PFSK-1 (cell line): Measurements from ENCODE around the gene WDR86.

Experiments used
- FOXP2 ChIP-seq: optimal IDR thresholded peaks from 2 replicates; pipeline ENCODE3; 2011; ENCODE audit warnings: borderline replicate concordance, control low read depth, inconsistent platforms; ENCODE audit not compliant: insufficient read depth; ENCODE audit errors: extremely low read length, extremely low read depth
- POLR2AphosphoS5 ChIP-seq: IDR thresholded peaks from 2 replicates; pipeline ENCODE4 v1.6.1; 2012; ENCODE audit warnings: low read depth, mild to moderate bottlenecking, control low read depth, low read length, moderate library complexity
- SIN3A ChIP-seq: IDR thresholded peaks from 2 replicates; pipeline ENCODE4 v1.6.1; 2012; ENCODE audit warnings: mild to moderate bottlenecking, low read length, moderate library complexity, borderline replicate concordance; ENCODE audit not compliant: insufficient read depth
- TAF1 ChIP-seq: IDR thresholded peaks from 2 replicates; pipeline ENCODE4 v1.6.1; 2012; ENCODE audit warnings: low read length, control low read depth, borderline replicate concordance; ENCODE audit not compliant: insufficient read depth
- TF ChIP-seq, protein P1 (sequence below), 2 experiments: IDR thresholded peaks; 2 replicates each; pipeline versions ENCODE4 v1.6.1 to v1.8.0; 2011 to 2012; ENCODE audit warnings: low read depth in 2 of 2, low read length in 2 of 2, control low read depth in 1 of 2, inconsistent platforms in 1 of 2, mild to moderate bottlenecking in 1 of 2, moderate library complexity in 1 of 2; ENCODE audit not compliant: insufficient read depth in 1 of 2

Gene WDR86

DNA sequence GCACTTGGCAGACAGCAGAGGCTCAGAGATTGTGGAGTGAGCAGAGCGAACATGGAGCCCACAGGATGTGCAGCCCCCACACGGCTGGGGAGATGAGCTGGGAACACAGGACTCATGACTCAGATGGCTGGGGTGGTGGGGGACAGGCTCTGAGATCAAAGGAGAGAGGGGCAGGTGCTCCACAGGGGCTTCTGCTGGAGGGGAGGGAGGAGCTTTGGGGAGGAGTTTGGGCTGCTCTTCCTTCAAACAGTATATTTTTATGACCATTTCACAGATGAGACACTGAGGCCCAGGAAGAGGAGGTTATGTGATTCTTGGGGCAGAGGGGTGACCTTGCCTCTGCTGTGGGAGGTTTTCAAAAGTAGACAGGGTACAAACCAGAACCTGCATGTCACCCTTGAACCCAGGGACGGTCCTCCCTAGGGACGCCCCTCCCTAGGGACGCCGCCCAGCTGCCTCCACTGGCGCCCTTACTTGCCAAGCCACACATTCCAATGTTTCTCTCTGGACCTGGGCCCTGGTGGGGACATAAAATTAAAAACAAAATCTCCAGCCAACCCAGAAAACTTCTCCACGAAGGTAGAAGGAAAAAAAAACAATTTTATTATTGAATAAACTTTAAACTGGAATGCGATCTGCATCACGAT lies 31.1 kb upstream of the WDR86 start:
- TF ChIP-seq TAF1 (no peak), FOXP2 (no peak), POLR2AphosphoS5 (no peak), SIN3A (no peak)
- TF ChIP-seq, protein P1, sequence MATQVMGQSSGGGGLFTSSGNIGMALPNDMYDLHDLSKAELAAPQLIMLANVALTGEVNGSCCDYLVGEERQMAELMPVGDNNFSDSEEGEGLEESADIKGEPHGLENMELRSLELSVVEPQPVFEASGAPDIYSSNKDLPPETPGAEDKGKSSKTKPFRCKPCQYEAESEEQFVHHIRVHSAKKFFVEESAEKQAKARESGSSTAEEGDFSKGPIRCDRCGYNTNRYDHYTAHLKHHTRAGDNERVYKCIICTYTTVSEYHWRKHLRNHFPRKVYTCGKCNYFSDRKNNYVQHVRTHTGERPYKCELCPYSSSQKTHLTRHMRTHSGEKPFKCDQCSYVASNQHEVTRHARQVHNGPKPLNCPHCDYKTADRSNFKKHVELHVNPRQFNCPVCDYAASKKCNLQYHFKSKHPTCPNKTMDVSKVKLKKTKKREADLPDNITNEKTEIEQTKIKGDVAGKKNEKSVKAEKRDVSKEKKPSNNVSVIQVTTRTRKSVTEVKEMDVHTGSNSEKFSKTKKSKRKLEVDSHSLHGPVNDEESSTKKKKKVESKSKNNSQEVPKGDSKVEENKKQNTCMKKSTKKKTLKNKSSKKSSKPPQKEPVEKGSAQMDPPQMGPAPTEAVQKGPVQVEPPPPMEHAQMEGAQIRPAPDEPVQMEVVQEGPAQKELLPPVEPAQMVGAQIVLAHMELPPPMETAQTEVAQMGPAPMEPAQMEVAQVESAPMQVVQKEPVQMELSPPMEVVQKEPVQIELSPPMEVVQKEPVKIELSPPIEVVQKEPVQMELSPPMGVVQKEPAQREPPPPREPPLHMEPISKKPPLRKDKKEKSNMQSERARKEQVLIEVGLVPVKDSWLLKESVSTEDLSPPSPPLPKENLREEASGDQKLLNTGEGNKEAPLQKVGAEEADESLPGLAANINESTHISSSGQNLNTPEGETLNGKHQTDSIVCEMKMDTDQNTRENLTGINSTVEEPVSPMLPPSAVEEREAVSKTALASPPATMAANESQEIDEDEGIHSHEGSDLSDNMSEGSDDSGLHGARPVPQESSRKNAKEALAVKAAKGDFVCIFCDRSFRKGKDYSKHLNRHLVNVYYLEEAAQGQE (IDR thresholded peaks at IDR 0.05; ENCODE audit: insufficient read depth in 1 of 2, low read depth in 2 of 2, low read length in 2 of 2), result no peak

DNA sequence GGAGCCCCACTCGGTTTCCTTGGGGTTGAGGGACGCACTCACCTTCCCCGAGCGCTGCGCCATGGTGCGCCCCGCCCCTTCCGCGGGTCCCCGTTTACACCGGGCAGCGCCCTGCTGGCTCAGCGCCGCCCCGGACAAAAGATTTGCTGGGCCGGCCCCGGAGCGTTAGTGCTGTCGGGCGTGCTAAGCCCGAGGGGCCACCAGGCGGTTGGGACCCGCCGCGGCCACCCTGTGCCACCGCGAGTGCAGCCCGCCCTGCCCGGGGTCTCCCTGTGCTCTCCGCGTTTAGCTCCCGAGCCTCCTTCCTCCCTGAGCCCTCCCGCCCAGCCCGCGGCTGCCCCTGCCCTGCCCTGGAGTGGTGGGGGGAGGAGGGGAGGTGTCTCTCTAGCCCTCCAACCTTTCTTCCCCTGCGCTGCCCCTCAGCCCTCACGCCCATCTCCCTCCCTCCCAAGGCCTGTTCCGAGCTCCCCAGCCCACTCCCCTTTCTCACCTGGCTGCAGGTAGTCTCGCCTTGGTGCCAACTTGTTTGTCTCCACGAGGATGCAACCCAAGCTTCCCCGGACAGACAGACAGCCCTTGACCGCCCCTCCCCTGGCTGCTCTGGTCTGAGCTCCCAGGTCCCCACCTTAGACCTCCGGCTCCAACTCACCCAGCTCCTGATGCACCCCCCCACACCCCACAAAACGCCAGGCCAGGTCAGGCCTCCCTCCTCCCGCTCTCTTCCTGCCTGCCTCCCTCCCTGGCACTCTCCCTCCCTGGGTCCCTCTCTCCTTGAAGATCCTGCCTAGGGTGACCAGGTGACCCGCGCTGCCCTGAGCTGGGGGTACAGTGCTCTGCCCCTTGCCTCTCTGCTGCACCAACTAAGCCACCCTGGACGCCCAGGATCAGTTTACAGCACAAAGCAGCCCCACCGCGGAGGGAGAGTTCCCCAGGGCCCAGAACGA lies 30.3 kb upstream of the WDR86 start, which contains the start of gene CRYGN:
TSS of gene CRYGN (minus strand) at position 287 of the 944 bp plus-strand sequence. CDS start at position 63, 224 bp downstream.
- TF ChIP-seq POLR2AphosphoS5 (no peak), SIN3A (no peak), FOXP2 (no peak), TAF1 (no peak)
- TF ChIP-seq, protein P1 (IDR thresholded peaks at IDR 0.05; ENCODE audit: insufficient read depth in 1 of 2, low read depth in 2 of 2, low read length in 2 of 2), result no peak

DNA sequence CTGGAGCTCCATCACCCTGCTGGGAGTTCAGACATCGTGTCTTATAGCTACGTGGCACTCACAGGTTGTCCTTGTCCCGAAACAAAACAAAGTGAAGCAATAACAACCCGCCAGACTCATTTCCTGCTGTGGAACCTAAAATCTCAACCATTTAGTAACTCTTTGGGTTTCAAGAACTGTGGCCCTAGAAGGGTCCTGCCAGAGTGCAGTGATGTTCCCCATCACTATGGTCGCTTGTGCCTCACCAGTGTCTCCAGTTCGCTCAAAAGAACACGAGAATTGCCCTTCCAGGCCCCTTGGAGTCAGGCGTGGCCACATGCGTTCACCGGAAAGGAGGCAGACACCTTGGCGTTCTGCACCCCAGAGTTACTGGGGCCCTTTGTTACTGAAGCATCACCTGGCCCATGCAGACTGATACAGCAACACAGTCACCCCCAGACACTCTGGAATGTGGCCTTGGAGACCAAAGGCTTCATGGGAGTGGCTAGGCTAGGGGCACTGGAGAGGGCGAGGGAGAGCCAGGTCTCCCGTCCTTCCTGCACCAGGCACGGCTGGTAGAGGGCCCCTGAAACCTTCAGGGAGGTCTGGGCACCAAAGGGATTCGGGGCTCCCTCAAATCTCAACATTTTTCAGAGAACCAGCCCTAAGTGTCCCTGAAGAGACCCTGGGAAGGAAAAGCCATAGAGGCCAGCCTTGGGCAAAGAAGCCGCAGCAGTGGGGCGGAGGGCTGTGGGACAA lies 29.2 kb upstream of the WDR86 start:
- TF ChIP-seq, protein P1 (IDR thresholded peaks at IDR 0.05; ENCODE audit: insufficient read depth in 1 of 2, low read depth in 2 of 2, low read length in 2 of 2), result no peak
- no peak for TF ChIP-seq FOXP2
- no peak for TF ChIP-seq POLR2AphosphoS5
- TF ChIP-seq TAF1, result no peak
- no peak for TF ChIP-seq SIN3A

DNA sequence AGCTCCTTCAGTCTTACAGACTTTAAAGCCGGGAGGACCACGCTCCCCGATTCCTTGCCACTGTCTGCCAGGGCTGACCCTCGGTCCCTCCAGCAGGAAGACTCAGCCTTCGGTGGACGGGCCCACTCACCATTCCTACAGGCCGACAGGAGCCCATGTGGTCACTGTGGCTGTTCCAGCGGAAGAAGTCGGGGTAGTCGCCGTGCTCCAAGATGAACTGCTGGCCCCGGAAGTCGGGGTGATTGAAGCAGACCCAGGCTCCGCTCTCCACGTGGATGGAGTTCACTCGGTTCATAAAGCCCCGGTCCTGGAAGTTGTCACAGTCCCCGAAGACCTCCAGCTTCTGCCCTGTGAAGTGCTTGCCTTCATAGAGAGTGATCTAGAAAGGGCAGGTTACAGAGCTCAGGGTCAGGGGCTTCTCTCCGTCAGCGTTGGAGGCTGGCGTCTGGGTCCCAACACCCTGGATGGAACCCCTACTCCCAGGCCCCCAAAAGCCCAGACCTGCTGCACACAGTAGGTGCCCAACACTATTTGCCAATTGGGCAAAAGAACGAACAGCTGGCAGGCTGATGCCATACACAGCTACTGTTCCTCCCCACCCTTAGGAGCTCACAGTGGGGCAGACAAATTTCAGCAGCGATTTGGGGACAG lies 28.2 kb upstream of the WDR86 start:
- TF ChIP-seq POLR2AphosphoS5, result no peak
- TF ChIP-seq SIN3A, result no peak
- TF ChIP-seq, protein P1 (IDR thresholded peaks at IDR 0.05; ENCODE audit: insufficient read depth in 1 of 2, low read depth in 2 of 2, low read length in 2 of 2), result no peak
- TF ChIP-seq TAF1, result no peak
- TF ChIP-seq FOXP2, result no peak
